ENCODE data around the gene LHFPL2.

GRCh38 chr5:78565395-78565794 is 83.2 kb downstream of the LHFPL2 start:
- TF ChIP-seq POLR2A (IDR thresholded peaks at IDR 0.05) (no peak), CTCF (IDR thresholded peaks at IDR 0.05) (no peak), EP300 (IDR thresholded peaks at IDR 0.05) (no peak)

Data from suprapubic skin (tissue), 3 donors.